T-helper 22 cell (primary cell): ENCODE results near the gene ANO2.

ENCODE experiments used
- DNase-seq: peaks from one replicate; pipeline ENCODE4 v3.0.0-alpha.2; 2020; ENCODE audit warnings: low read depth

ANO2 gene

GRCh38 chr12:5817246-5817645, 127.8 kb downstream of the ANO2 start:
- no peak for DNase-seq

- no peak for DNase-seq
These were observed 135.5 kb downstream of the ANO2 start for GRCh38 chr12:5809586-5809985.

GRCh38 chr12:5808981-5809380, 136.1 kb downstream of the ANO2 start:
- no peak for DNase-seq

GRCh38 chr12:5807514-5808219, 137.4 kb downstream of the ANO2 start:
- no peak for DNase-seq

- DNase-seq = no peak
These were observed 138.0 kb downstream of the ANO2 start for GRCh38 chr12:5807090-5807414.

- DNase-seq = no peak
These were observed 138.5 kb downstream of the ANO2 start for GRCh38 chr12:5806371-5807089.

- no peak for DNase-seq
These were observed 141.5 kb downstream of the ANO2 start for GRCh38 chr12:5803532-5803931.

GRCh38 chr12:5798242-5799015, 146.6 kb downstream of the ANO2 start:
- DNase-seq = no peak

GRCh38 chr12:5797661-5798060, 147.4 kb downstream of the ANO2 start:
- DNase-seq = no peak

GRCh38 chr12:5796959-5797225, 148.2 kb downstream of the ANO2 start:
- DNase-seq = no peak

GRCh38 chr12:5796171-5796958, 148.7 kb downstream of the ANO2 start:
- DNase-seq = no peak

- no peak for DNase-seq
These were observed 150.9 kb downstream of the ANO2 start for GRCh38 chr12:5794156-5794555.

- DNase-seq = no peak
These were observed 152.7 kb downstream of the ANO2 start for GRCh38 chr12:5792343-5792742.

GRCh38 chr12:5789469-5789968, 155.5 kb downstream of the ANO2 start:
- DNase-seq = no peak

GRCh38 chr12:5787828-5788227, 157.2 kb downstream of the ANO2 start:
- DNase-seq = no peak

GRCh38 chr12:5785601-5786000, 159.5 kb downstream of the ANO2 start:
- DNase-seq = no peak

GRCh38 chr12:5784462-5785130, 160.5 kb downstream of the ANO2 start:
- DNase-seq = no peak

GRCh38 chr12:5783289-5783920, 161.7 kb downstream of the ANO2 start:
- DNase-seq = no peak

GRCh38 chr12:5780536-5780935, 164.5 kb downstream of the ANO2 start:
- no peak for DNase-seq

- no peak for DNase-seq
These were observed 165.7 kb downstream of the ANO2 start for GRCh38 chr12:5779401-5779800.

- DNase-seq = no peak
These were observed 166.2 kb downstream of the ANO2 start for GRCh38 chr12:5778821-5779220.
